Mesothelial cell of epicardium (in vitro differentiated cells): ENCODE data around the gene PLEKHH2. TPM values are rescaled to one million over a fixed set of nuclear protein-coding genes. Genes with fewer than 3 reads are reported as not detected.

ENCODE experiments used
- DNase-seq, 2 experiments: peaks; one replicate each; pipeline ENCODE4 v3.0.0; 2021; ENCODE audit warnings: low spot score in 2 of 2; ENCODE audit not compliant: unreplicated experiment in 2 of 2
- H3K27ac Mint-ChIP-seq: 2 replicates; pipeline ENCODE4 v1.8.0; 2021; ENCODE audit warnings: mixed read lengths
- H3K27me3 Mint-ChIP-seq: 2 replicates; pipeline ENCODE4 v1.8.0; 2021; ENCODE audit warnings: low read depth, mixed read lengths
- H3K36me3 Mint-ChIP-seq: 2 replicates; pipeline ENCODE4 v1.8.0; 2021; ENCODE audit warnings: mixed read lengths
- H3K4me1 Mint-ChIP-seq: 2 replicates; pipeline ENCODE4 v1.8.0; 2021; ENCODE audit warnings: mixed read lengths
- H3K4me3 Mint-ChIP-seq: 2 replicates; pipeline ENCODE4 v1.8.0; 2021; ENCODE audit warnings: mild to moderate bottlenecking, moderate library complexity, mixed read lengths
- H3K9me3 Mint-ChIP-seq: 2 replicates; pipeline ENCODE4 v1.8.0; 2021; ENCODE audit warnings: mixed read lengths
- total RNA-seq: library from RNA; stranded (reverse); gene quantifications from 3 replicates; pipeline ENCODE4 v1.2.1, GENCODE V29; 2021
- TF ChIP-seq, protein P1 (sequence below): fragments of 200-600 bp; sonication (generic); IDR thresholded peaks from one replicate; pipeline ENCODE4 v1.5.0; 2021; ENCODE audit warnings: antibody characterized with exemption; ENCODE audit not compliant: unreplicated experiment

The PLEKHH2 gene
- total RNA-seq, 1 donor from 2014 or later = 12.0 TPM

DNA sequence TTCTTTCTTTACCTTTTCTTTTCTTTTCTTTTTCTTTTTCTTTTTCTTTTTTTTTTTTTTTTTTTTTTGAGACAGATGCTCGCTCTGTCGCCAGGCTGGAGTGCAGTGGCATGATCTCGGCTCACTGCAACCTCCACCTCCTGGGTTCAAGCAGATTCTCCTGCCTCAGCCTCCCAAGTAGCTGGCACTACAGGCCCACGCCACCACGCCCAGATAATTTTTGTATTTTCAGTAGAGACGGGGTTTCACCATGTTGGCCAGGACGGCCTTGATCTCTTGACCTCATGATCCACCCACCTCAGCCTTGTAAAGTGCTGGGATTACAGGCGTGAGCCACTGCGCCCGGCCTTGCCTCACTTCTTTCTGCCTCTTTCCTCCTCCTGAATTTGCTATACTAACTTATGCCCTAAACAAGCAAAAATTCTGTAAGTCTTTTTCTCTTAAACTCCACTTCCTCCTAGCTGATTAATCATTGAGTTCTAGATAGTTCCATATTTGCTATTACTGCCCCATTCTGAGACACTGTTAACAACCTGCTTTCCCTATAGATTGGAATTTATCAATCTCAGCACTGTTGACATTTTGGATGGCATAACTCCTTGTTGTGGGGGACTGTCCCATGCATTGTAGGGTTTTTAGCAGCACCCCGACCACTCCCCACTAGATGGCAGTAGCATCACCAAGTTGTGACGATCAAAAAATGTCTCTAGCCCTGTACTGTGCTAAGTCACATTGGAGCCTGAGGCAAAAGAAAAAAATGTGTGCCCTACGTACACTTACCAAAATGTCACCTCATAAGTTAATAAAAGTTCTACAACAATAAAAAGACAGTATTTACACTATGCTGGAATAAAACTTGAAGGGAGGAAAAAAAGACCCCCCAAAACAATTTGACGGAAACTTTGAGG, 24.8 kb upstream of the PLEKHH2 start:
- Mint-ChIP-seq H3K9me3 (peaks cover 2% of the 10 kb centered on the region), H3K27ac (no peak overlapping the region), H3K4me3 (no peak overlapping the region), H3K36me3 (no peaks in the 10 kb centered on the region), H3K4me1 (peaks cover 2% of the 10 kb centered on the region), H3K27me3 (peaks cover 2% of the 10 kb centered on the region)
- peak; percentile 35 to 78 for DNase-seq
- TF ChIP-seq, protein P1, sequence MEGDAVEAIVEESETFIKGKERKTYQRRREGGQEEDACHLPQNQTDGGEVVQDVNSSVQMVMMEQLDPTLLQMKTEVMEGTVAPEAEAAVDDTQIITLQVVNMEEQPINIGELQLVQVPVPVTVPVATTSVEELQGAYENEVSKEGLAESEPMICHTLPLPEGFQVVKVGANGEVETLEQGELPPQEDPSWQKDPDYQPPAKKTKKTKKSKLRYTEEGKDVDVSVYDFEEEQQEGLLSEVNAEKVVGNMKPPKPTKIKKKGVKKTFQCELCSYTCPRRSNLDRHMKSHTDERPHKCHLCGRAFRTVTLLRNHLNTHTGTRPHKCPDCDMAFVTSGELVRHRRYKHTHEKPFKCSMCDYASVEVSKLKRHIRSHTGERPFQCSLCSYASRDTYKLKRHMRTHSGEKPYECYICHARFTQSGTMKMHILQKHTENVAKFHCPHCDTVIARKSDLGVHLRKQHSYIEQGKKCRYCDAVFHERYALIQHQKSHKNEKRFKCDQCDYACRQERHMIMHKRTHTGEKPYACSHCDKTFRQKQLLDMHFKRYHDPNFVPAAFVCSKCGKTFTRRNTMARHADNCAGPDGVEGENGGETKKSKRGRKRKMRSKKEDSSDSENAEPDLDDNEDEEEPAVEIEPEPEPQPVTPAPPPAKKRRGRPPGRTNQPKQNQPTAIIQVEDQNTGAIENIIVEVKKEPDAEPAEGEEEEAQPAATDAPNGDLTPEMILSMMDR = peak; percentile 73

DNA sequence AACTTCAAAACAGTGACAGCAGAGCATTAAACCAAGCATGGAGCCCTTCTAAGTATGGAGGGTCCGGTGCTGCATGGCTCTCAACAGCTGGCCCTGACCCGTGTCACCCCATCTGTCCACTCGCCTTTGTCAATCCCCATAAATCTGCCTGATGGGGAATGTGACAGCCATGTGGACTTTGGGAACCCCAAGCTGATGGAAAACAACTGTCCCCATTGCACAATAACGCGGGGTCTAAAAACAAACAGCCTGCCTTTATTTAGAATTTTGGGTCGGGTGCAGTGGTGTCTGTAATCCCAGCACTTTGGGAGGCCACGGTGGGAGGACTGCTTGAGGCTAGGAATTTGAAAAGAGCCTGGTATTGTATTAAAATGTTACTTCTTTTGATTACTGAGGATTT, 24.1 kb upstream of the PLEKHH2 start:
- no peaks in the 10 kb centered on the region for H3K36me3 Mint-ChIP-seq
- H3K27ac Mint-ChIP-seq = no peak overlapping the region
- no peak overlapping the region for H3K4me3 Mint-ChIP-seq
- peaks cover 2% of the 10 kb centered on the region for H3K4me1 Mint-ChIP-seq
- TF ChIP-seq, protein P1 = no peak
- DNase-seq = no peak
- H3K9me3 Mint-ChIP-seq = peaks cover 3% of the 10 kb centered on the region
- peaks cover 3% of the 10 kb centered on the region for H3K27me3 Mint-ChIP-seq

DNA sequence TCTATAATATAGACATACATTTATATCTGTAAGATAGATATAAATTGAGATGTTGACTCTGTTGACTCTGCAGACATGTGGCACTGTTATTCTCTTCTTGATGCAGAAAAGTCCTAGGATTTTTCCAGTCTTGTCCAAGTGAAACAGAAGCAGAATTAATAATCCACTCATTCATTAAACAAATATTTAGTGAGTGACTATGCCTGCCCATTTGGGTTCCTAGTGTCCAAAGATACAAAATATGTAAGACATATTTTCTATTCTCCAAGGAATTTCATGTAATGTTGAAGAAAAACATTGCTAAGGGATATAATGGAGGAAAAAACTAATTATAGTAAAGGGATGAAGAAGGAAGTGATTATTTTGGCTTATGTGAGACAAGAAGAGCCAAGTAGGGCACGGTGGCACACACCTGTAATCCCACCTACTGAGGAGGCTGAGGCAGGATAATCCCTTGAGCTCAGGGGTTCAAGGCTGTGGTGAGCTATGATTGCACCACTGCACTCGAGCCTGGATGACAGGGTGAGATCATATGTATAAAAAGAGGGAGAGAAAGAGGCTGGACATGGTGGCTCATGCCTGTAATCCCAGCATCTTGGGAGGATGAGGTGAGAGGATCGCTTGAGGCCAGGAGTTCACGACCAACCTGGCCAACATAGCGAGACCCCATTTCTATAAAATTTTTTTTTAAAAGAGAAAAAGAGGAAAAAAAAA, 19.9 kb upstream of the PLEKHH2 start:
- peaks cover 2% of the 10 kb centered on the region for H3K4me1 Mint-ChIP-seq
- no peak overlapping the region for H3K27ac Mint-ChIP-seq

DNA sequence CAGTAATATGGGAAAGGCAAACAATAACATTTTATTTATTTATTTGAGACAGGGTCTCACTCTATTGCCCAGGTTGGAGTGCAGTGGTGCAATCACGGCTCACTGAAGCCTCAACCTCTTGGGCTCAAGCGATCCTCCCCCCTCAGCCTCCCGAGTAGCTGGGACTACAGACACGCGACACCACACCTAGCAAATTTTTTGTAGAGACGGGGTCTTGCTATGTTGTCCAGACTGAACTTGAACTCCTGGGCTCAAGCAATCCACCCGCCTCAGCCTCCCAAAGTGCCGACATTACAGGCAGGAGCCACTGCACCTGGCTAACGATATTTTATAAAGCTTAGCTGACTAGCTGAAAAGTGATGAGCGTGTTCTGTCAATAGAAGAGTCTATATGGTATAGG, 17.5 kb upstream of the PLEKHH2 start:
- Mint-ChIP-seq H3K4me3 (no peak overlapping the region), H3K27ac (no peak overlapping the region), H3K27me3 (peaks cover 15% of the 10 kb centered on the region), H3K4me1 (peaks cover 5% of the 10 kb centered on the region), H3K36me3 (no peaks in the 10 kb centered on the region), H3K9me3 (peaks cover 3% of the 10 kb centered on the region)
- TF ChIP-seq, protein P1 = no peak
- no peak for DNase-seq

More for the DNA sequence above, 19.9 kb upstream of the PLEKHH2 start:
- H3K27me3 Mint-ChIP-seq = peaks cover 11% of the 10 kb centered on the region
- H3K9me3 Mint-ChIP-seq = peaks cover 3% of the 10 kb centered on the region
- no peak overlapping the region for H3K4me3 Mint-ChIP-seq
- no peaks in the 10 kb centered on the region for H3K36me3 Mint-ChIP-seq
- TF ChIP-seq, protein P1 = no peak
- no peak for DNase-seq

DNA sequence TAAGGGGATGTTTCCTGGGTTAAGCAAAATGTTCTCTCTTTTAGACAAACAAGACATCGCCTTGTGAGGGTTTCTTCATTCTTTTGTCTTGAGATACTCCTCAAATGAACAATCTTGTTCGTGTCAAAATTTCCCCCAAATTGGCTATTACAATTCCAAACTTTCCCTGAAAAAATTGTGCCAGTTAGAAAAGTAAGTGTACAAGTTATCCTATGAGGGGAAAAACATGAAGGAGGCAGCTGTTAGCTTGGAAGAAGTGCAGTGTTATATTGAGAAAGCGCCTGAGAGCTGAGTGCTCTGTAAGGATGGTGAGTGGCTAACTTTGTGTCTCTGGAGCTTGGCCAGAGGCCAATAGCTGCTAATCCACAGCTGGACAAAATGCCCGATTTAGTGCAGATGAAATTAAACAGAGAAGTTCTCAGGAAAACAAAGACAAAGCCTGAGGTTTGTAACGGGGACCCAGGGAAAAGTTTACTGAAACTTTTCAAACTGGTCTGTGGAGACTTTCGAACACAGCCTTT, 14.1 kb upstream of the PLEKHH2 start:
- H3K4me1 Mint-ChIP-seq = peaks cover 5% of the 10 kb centered on the region
- TF ChIP-seq, protein P1 = no peak
- H3K27me3 Mint-ChIP-seq = peaks cover 13% of the 10 kb centered on the region
- H3K27ac Mint-ChIP-seq = peak overlapping the region; percentile 10
- H3K4me3 Mint-ChIP-seq = no peak overlapping the region
- no peaks in the 10 kb centered on the region for H3K36me3 Mint-ChIP-seq
- DNase-seq = no peak
- H3K9me3 Mint-ChIP-seq = no peaks in the 10 kb centered on the region
